Stimulated activated memory B cell treated with anti-CD40 and anti-IgM and Interleukin-4, amounts not matched to agents 10 μg/mL and 1 μg/mL and 100 μg/mL, for 72 hours (primary cell): ENCODE data around the gene LENG8.
"Not testable (repeated sequence)": the region's sequence is repeated elsewhere in the genome, so short reads cannot be mapped to it uniquely, and the experiment has no call there.

Experiments
- ATAC-seq: fragments of 150-1000 bp; cut with Tn5 transposase; 2 replicates; pipeline ENCODE4 v1.10.0; 2021
- H3K27ac Mint-ChIP-seq: one replicate; pipeline ENCODE4 v1.8.0; 2022; ENCODE audit warnings: mild to moderate bottlenecking, mixed read lengths
- H3K27me3 Mint-ChIP-seq: one replicate; pipeline ENCODE4 v1.8.0; 2022; ENCODE audit warnings: mixed read lengths
- H3K36me3 Mint-ChIP-seq: one replicate; pipeline ENCODE4 v1.8.0; 2022; ENCODE audit warnings: mixed read lengths
- H3K4me1 Mint-ChIP-seq: one replicate; pipeline ENCODE4 v1.8.0; 2022; ENCODE audit warnings: mixed read lengths
- H3K4me3 Mint-ChIP-seq: one replicate; pipeline ENCODE4 v1.8.0; 2022; ENCODE audit warnings: mild to moderate bottlenecking, moderate library complexity, mixed read lengths
- H3K9me3 Mint-ChIP-seq: one replicate; pipeline ENCODE4 v1.8.0; 2022; ENCODE audit warnings: mixed read lengths

The LENG8 gene

DNA sequence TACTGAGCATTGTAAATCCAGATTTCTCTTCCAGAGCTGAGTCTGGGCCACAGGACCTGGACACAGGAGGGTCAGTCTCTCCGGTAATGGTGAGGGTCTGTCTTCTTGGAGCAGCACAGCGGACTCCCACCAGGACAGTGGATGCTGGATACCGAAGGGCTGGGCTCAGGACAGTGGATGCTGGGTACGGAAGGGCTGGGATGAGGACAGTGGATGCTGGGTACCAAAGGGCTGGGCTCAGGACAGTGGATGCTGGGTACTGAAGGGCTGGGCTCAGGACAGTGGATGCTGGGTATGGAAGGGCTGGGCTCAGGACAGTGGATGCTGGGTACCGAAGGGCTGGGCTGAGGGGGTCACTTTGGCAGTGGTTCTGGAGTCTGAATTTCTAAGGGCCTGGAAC, 44.1 kb downstream of the LENG8 start:
- not testable (repeated sequence) for ATAC-seq, H3K4me3 Mint-ChIP-seq, H3K9me3 Mint-ChIP-seq, H3K27ac Mint-ChIP-seq, H3K36me3 Mint-ChIP-seq
- H3K4me1 Mint-ChIP-seq, result peaks cover 25% of the 10 kb centered on the region
- H3K27me3 Mint-ChIP-seq, result peaks cover 69% of the 10 kb centered on the region

- ATAC-seq, result no peak
- Mint-ChIP-seq H3K4me3 (no peak overlapping the region), H3K4me1 (peaks cover 26% of the 10 kb centered on the region), H3K36me3 (no peaks in the 10 kb centered on the region), H3K27me3 (peaks cover 69% of the 10 kb centered on the region), H3K9me3 (peaks cover 3% of the 10 kb centered on the region), H3K27ac (no peak overlapping the region)
These were observed 45.1 kb downstream of the LENG8 start for GRCh38 chr19:54493967-54494585.

- peaks cover 64% of the 10 kb centered on the region for H3K27me3 Mint-ChIP-seq
- not testable (repeated sequence) for H3K9me3 Mint-ChIP-seq, H3K27ac Mint-ChIP-seq, H3K4me3 Mint-ChIP-seq, ATAC-seq, H3K36me3 Mint-ChIP-seq
- peaks cover 23% of the 10 kb centered on the region for H3K4me1 Mint-ChIP-seq
These were observed 46.3 kb downstream of the LENG8 start for GRCh38 chr19:54495284-54495683.

- H3K36me3 Mint-ChIP-seq, H3K27ac Mint-ChIP-seq, H3K4me1 Mint-ChIP-seq, H3K4me3 Mint-ChIP-seq, H3K9me3 Mint-ChIP-seq: not testable (repeated sequence)
- peak; percentile 61 for ATAC-seq
- H3K27me3 Mint-ChIP-seq, result peaks cover 50% of the 10 kb centered on the region
These were observed 48.9 kb downstream of the LENG8 start for GRCh38 chr19:54497747-54498450.

DNA sequence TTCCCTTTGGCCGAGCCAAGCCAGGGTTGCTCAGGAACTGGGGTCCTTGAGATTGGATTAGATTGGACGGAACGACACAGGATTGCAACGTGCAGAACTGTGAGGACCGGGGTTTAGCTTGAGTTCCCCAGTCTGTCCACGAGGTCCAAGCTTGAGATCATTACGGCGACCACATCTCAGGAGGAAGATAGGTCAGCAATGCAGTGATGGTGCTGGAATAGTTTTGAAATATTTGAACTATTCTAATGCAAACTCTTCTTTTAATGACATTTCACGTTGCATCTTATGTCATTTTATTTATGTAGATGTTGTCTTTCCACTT, 49.4 kb downstream of the LENG8 start:
- not testable (repeated sequence) for H3K4me3 Mint-ChIP-seq, H3K9me3 Mint-ChIP-seq, H3K36me3 Mint-ChIP-seq, H3K4me1 Mint-ChIP-seq, H3K27ac Mint-ChIP-seq
- ATAC-seq, result peak; percentile 36
- H3K27me3 Mint-ChIP-seq, result peaks cover 50% of the 10 kb centered on the region

DNA sequence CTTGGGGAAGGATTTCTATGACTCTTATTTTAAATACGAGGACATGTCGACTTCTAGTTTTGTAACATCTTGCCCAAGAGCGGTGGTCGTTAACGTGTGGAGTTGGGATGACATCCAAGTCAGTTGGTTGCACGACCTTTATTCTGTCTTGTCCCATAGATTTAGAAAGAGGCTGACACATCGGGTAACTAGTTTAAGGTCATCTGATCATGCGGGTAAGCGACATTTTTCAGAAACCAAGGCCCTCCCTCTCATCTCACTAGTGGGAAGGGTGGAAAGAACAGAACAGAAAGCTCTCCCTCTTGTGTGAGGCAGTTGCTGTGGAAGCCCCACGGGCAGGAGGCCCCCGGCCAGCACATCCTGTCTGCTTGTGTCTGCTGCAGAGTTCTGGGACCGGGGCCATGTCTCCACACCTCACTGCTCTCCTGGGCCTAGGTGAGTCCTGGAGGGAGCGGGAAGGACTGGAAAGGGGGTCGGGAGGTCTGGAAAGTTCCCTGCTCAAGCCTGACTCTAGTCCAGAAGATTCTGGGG, 53.6 kb downstream of the LENG8 start, which contains the start of gene LAIR2:
Gene LAIR2, plus strand, starts transcription at position 314 of the 531 bp plus-strand sequence. Its CDS starts 88 bp downstream, at position 402.
- H3K4me3 Mint-ChIP-seq, result no peak within 1 kb of the TSS
- H3K27ac Mint-ChIP-seq, result no peak within 1 kb of the TSS

GRCh38 chr19:54505542-54505941, 56.5 kb downstream of the LENG8 start:
- ATAC-seq, result not testable (repeated sequence)

More for the DNA sequence above, 53.6 kb downstream of the LENG8 start, which contains the start of gene LAIR2:
- peaks cover 2% of the 10 kb centered on the region for H3K9me3 Mint-ChIP-seq
- peaks cover 5% of the 10 kb centered on the region for H3K36me3 Mint-ChIP-seq
- ATAC-seq, result no peak
- peaks cover 17% of the 10 kb centered on the region for H3K4me1 Mint-ChIP-seq
- H3K27me3 Mint-ChIP-seq, result peaks cover 60% of the 10 kb centered on the region

GRCh38 chr19:54506079-54506478, 57.1 kb downstream of the LENG8 start:
- Mint-ChIP-seq H3K4me1 (peaks cover 27% of the 10 kb centered on the region), H3K27ac (no peak overlapping the region), H3K36me3 (peaks cover 5% of the 10 kb centered on the region), H3K9me3 (peaks cover 2% of the 10 kb centered on the region), H3K4me3 (no peak overlapping the region), H3K27me3 (peaks cover 71% of the 10 kb centered on the region)
- no peak for ATAC-seq

More at GRCh38 chr19:54505542-54505941, 56.5 kb downstream of the LENG8 start:
- H3K36me3 Mint-ChIP-seq, H3K27ac Mint-ChIP-seq, H3K4me3 Mint-ChIP-seq, H3K9me3 Mint-ChIP-seq: not testable (repeated sequence)
- Mint-ChIP-seq H3K27me3 (peaks cover 71% of the 10 kb centered on the region), H3K4me1 (peaks cover 27% of the 10 kb centered on the region)

DNA sequence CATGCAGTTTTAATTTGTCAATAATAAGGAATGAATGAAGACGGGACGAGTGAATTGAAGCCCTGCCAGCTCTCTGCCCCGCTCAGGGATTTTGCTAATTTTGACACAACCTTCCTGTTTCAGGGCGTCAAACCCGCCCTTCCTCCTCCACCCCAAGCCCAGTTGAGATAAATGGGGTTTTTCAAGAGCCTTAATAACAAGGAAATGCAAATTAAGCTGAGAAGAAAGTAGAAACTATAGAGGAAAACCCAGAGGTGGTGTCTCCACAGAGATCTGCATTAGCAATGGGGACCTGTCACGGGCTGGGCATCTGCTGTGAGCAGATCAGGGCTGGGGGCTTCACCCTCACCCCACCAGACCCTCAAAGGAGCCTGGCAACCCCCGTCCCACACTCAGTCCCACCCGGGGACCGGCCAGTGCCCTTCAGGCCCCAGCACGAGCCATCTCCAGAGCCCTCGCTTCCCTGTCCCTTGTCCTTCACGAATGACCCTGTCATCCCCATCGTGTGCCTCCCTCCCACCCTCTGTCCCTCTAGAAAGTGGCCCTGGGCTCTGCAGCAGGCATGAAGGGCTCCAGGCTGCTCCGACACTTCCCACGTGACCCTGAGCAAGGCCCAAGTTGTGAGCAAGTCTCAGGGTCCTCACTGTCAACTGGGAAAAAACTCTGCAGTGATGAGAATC, 58.2 kb downstream of the LENG8 start:
- H3K4me1 Mint-ChIP-seq, result peaks cover 27% of the 10 kb centered on the region
- H3K36me3 Mint-ChIP-seq, H3K27ac Mint-ChIP-seq, H3K4me3 Mint-ChIP-seq, H3K9me3 Mint-ChIP-seq: not testable (repeated sequence)
- ATAC-seq, result peak; percentile 54
- H3K27me3 Mint-ChIP-seq, result peaks cover 72% of the 10 kb centered on the region

- no peak overlapping the region for H3K27ac Mint-ChIP-seq
- peaks cover 6% of the 10 kb centered on the region for H3K9me3 Mint-ChIP-seq
- no peak overlapping the region for H3K4me3 Mint-ChIP-seq
- peaks cover 5% of the 10 kb centered on the region for H3K36me3 Mint-ChIP-seq
- H3K4me1 Mint-ChIP-seq, result peaks cover 27% of the 10 kb centered on the region
- ATAC-seq, result no peak
- peaks cover 72% of the 10 kb centered on the region for H3K27me3 Mint-ChIP-seq
These were observed 58.8 kb downstream of the LENG8 start for GRCh38 chr19:54507824-54508223.

DNA sequence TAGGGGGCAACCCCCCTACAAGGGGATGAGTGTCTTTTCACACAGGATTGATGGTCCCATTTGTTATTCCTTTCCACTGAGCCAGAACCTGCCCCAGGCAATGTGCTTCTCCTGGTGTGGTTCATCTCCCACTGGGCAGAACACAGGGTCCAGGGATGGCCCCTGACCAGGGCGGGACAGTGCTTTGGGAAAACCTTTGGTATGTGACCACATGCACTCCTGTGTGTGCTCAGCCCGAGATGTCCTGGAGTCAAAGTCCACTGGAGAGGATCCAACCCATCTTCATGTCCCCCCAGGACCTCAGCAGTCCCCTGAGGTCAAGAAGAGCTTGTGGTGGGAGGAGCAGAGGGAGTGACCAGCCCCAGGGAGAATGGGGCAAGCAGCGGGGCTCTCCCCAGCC, 59.5 kb downstream of the LENG8 start:
- Mint-ChIP-seq H3K27me3 (peaks cover 72% of the 10 kb centered on the region), H3K4me1 (peaks cover 27% of the 10 kb centered on the region)
- not testable (repeated sequence) for ATAC-seq, H3K27ac Mint-ChIP-seq, H3K4me3 Mint-ChIP-seq, H3K36me3 Mint-ChIP-seq, H3K9me3 Mint-ChIP-seq

DNA sequence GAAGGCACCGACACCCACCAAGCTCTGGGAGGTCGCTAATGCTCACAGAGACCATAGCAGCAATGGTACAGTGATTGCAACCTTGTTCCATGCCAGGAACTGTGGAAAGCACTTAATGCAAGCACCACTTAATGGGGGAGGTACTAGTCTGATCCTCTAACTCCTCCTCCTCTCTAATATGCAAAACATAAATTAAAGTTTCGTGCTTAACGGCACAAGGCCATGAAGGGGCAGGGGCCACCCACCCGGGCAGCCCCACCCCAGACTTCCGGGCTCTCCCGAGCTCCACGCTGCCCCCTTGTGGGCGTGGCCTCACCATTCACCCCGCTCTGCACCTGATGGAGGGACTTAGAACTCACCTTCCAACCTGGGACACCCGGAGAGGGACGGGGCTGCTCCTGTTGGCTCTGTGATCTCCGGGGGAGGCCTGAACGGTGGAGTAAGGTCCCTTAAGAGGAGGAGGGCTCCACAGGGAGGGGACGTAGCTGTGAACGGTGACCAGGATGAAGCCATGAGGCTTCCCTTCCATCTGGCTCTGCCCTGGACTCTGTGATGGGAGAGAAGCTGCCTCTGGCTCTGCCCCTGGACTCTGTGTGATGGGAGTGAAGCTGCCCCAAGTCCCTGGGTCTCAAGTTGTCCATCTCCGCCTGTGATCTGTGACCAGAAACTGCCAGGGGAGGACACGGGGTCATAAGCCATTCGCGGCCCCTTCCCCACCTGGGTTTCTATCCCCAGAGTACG, 60.4 kb downstream of the LENG8 start:
- not testable (repeated sequence) for H3K27ac Mint-ChIP-seq, H3K9me3 Mint-ChIP-seq, H3K4me3 Mint-ChIP-seq, H3K36me3 Mint-ChIP-seq
- Mint-ChIP-seq H3K4me1 (peaks cover 27% of the 10 kb centered on the region), H3K27me3 (peaks cover 78% of the 10 kb centered on the region)
- peak; percentile 67 for ATAC-seq
